Body of pancreas (tissue), 4 donors: Measurements from ENCODE around the gene P2RX3. TPM values are rescaled to one million over a fixed set of nuclear protein-coding genes. Genes with fewer than 3 reads are reported as not detected.

Experiments
- ATAC-seq: fragments of 150-250 bp; one replicate; pipeline ENCODE4 v1.9.1; 2016
- DNase-seq, 4 donors: peaks; one replicate each; pipeline ENCODE4 v3.0.0-alpha.2; 2019
- H3K27ac ChIP-seq, 4 donors: fragments of 200-600 bp; sonication (generic); 1 replicate in 3 of 4; 2 replicates in 1 of 4; pipeline versions ENCODE4 v1.5.1 to v1.6.1; 2016 to 2019; ENCODE audit warnings: mild to moderate bottlenecking in 1 of 4, mixed read lengths in 1 of 4, moderate library complexity in 1 of 4
- H3K27me3 ChIP-seq, 2 donors: fragments of 200-600 bp; sonication (generic); one replicate each; pipeline ENCODE4 v1.6.0; 2016; ENCODE audit warnings: mild to moderate bottlenecking in 1 of 2
- H3K36me3 ChIP-seq, 2 donors: fragments of 200-600 bp; sonication (generic); replicated peaks in 1 of 2; 2 replicates each; pipeline ENCODE4 v1.5.1; 2016; ENCODE audit warnings: low read depth in 2 of 2; ENCODE audit not compliant: insufficient read depth in 1 of 2
- H3K4me1 ChIP-seq: fragments of 200-600 bp; sonication (generic); one replicate; pipeline ENCODE4 v1.6.0; 2016
- H3K4me3 ChIP-seq, 2 donors: fragments of 200-600 bp; sonication (generic); 1 replicate in 1 of 2; 2 replicates in 1 of 2; pipeline ENCODE4 v1.5.1; 2016 to 2019
- H3K9me3 ChIP-seq, 3 donors: fragments of 200-600 bp; sonication (generic); 1 replicate in 2 of 3; 2 replicates in 1 of 3; pipeline ENCODE4 v1.5.1; 2016
- CTCF ChIP-seq, 7 experiments: fragments of 450-650 bp in 4 of 7; fragments of 200-600 bp in 3 of 7; sonication (generic) in 3 of 7; IDR thresholded peaks; one replicate each; pipeline ENCODE4 v1.5.1; 2016 to 2019; ENCODE audit warnings: antibody characterized with exemption in 7 of 7
- POLR2A ChIP-seq, 3 donors: fragments of 450-650 bp; IDR thresholded peaks; one replicate each; pipeline ENCODE4 v1.6.1; 2016; ENCODE audit warnings: antibody characterized with exemption in 3 of 3, mild to moderate bottlenecking in 2 of 3
- WGBS, 2 donors: methylation state at CpG; one replicate each; pipeline ENCODE4 v1.1.5; 2017; 5-methylcytosine and 5-hydroxymethylcytosine counted together
- intact Hi-C: fragments of 100-400 bp; cut with DNase I; formaldehyde crosslinking; loops from one replicate; pipeline ENCODE4 v1.15.1; 2023
- total RNA-seq, 2 donors: library from RNA; depleted of rRNA; stranded (reverse); fragments of >200 nt; gene quantifications; one replicate each; pipeline ENCODE4 v1.1.0, GENCODE V29; 2016

Gene P2RX3
- total RNA-seq, 2 donors from 2014 or later, result not detected

DNA sequence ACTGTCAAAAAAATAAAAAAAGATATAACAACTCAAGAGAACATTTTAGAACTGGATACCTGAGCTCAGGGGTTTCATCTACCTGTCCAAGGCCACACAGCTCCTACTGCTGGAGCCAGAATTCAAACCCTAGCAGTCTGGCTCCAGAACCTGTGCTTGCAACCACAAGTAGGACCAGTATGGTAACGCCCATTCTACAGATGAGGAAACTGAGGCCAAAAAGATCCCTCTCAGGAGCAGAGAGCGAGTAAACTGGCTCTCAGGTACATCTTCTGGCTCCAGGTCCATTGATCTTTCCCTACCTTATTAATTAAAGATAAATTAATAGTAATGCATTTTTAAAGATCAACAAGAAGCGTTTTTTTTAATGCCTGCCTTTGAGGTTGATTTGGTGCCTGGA is 19.2 kb downstream of the P2RX3 start:
- Histone ChIP-seq H3K4me1 (peaks cover 38% of the 10 kb centered on the region), H3K27me3 (no peaks in the 10 kb centered on the region), H3K9me3 (no peaks in the 10 kb centered on the region), H3K4me3 (no peak overlapping the region), H3K27ac (peak overlapping the region; percentile 36 to 77 (median 54)), H3K36me3 (no peaks in the 10 kb centered on the region)
- ATAC-seq (no peak), DNase-seq (no peak)
- TF ChIP-seq CTCF (IDR thresholded peaks at IDR 0.05) (no peak), POLR2A (IDR thresholded peaks at IDR 0.05) (no peak)
- WGBS, 2 donors, result 81 to 84% methylated on average over 3 of the region's 3 CpGs
- intact Hi-C loops, result loop anchor here (10.0 kb wide), 1 partner anchor 287 kb away; the partner anchor contains the start of gene YPEL4

DNA sequence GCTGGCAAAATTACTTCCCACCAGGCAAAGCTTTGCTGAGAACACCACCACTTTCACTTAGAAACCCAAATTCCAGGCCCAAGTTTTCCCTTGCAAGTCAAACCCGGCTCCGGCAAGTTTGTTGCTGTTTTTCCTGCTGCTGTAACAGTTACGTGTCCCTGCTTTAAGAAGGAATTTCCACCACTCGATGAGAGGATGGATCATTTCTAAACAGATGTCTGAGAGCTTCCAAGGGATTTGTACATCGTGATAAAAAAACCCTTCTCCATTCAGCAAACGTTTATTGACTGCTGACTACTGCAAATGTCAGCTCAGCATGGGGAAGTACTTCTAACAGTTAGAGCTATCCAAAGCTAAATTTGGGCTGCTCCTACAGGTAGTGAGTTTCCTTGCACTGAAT is 19.7 kb downstream of the P2RX3 start:
- ATAC-seq, result no peak
- no peaks in the 10 kb centered on the region for H3K36me3 ChIP-seq
- no peaks in the 10 kb centered on the region for H3K27me3 ChIP-seq
- DNase-seq, result no peak
- TF ChIP-seq CTCF (IDR thresholded peaks at IDR 0.05) (no peak), POLR2A (IDR thresholded peaks at IDR 0.05) (no peak)
- intact Hi-C loops, result loop anchor here (10.0 kb wide), 1 partner anchor 287 kb away; the partner anchor contains the start of gene YPEL4
- 48 to 51% methylated on average over 6 of the region's 6 CpGs for WGBS, 2 donors
- H3K27ac ChIP-seq, result peak overlapping the region; percentile 36 to 77 (median 54)
- peaks cover 38% of the 10 kb centered on the region for H3K4me1 ChIP-seq
- no peak overlapping the region for H3K4me3 ChIP-seq
- H3K9me3 ChIP-seq, result no peaks in the 10 kb centered on the region

DNA sequence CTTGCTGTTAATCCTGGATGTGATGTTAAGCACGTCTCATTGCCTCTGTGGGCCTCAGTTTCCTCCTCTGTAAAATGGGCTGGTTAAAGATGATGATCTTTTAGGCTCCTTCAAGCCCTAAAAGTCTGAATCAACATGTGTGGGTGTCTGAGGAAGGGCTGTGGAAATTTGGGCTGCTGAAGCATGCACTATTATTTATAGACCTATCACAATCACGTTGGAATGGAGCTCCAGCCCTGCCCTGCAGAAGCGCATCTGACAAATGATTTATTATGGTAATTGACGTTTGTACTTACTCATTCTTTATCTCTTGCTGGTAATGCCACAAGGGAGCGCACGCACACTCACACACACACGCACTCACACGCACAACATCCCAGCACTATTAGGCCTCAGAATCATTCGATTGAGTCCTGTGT is 20.4 kb downstream of the P2RX3 start:
- intact Hi-C loops, result loop anchor here (10.0 kb wide), 1 partner anchor 286 kb away; the partner anchor contains the start of gene YPEL4
- ATAC-seq, result no peak
- Histone ChIP-seq H3K4me3 (no peak overlapping the region), H3K36me3 (no peaks in the 10 kb centered on the region), H3K9me3 (no peaks in the 10 kb centered on the region), H3K27me3 (no peaks in the 10 kb centered on the region), H3K27ac (peak overlapping the region; percentile 52 to 81 (median 72)), H3K4me1 (peaks cover 44% of the 10 kb centered on the region)
- WGBS, 2 donors, result 56% methylated on average over 9 of the region's 9 CpGs
- DNase-seq, result no peak
- no peak for TF ChIP-seq POLR2A (IDR thresholded peaks at IDR 0.05)
- no peak for TF ChIP-seq CTCF (IDR thresholded peaks at IDR 0.05)

GRCh38 chr11:57358991-57359390 is 20.8 kb downstream of the P2RX3 start:
- intact Hi-C loops, result loop anchor here (10.0 kb wide), 1 partner anchor 286 kb away; the partner anchor contains the start of gene YPEL4
- no peaks in the 10 kb centered on the region for H3K27me3 ChIP-seq
- H3K9me3 ChIP-seq, result no peaks in the 10 kb centered on the region
- no peaks in the 10 kb centered on the region for H3K36me3 ChIP-seq
- H3K4me3 ChIP-seq, result no peak overlapping the region
- peaks cover 48% of the 10 kb centered on the region for H3K4me1 ChIP-seq
- peak overlapping the region; percentile 52 to 81 (median 72) for H3K27ac ChIP-seq
- WGBS, 2 donors, result 60 to 63% methylated on average over 9 of the region's 9 CpGs
- ATAC-seq (no peak), DNase-seq (no peak)
- TF ChIP-seq POLR2A (IDR thresholded peaks at IDR 0.05), result no peak
- TF ChIP-seq CTCF (IDR thresholded peaks at IDR 0.05), result no peak

- Histone ChIP-seq H3K27me3 (no peaks in the 10 kb centered on the region), H3K36me3 (no peaks in the 10 kb centered on the region), H3K4me3 (no peak overlapping the region), H3K4me1 (peaks cover 51% of the 10 kb centered on the region), H3K9me3 (no peaks in the 10 kb centered on the region), H3K27ac (peak overlapping the region; percentile 52 to 81 (median 72))
- 77 to 90% methylated on average over 2 to 5 of the region's 5 CpGs for WGBS, 2 donors
- TF ChIP-seq POLR2A (IDR thresholded peaks at IDR 0.05) (no peak), CTCF (IDR thresholded peaks at IDR 0.05) (no peak)
- intact Hi-C loops, result loop anchor here (10.0 kb wide), 1 partner anchor 285 kb away; the partner anchor contains the start of gene YPEL4
- ATAC-seq (no peak), DNase-seq (no peak)
These were observed 21.2 kb downstream of the P2RX3 start for GRCh38 chr11:57359396-57359795.
